ENCODE measurements around the gene ZNF536. TPM values are rescaled to one million over a fixed set of nuclear protein-coding genes. Genes with fewer than 3 reads are reported as not detected.

ZNF536 gene
- total and polyA plus RNA-seq, 4 donors = 0.50 to 1.2 (median 0.62) TPM; not detected in 1

DNA sequence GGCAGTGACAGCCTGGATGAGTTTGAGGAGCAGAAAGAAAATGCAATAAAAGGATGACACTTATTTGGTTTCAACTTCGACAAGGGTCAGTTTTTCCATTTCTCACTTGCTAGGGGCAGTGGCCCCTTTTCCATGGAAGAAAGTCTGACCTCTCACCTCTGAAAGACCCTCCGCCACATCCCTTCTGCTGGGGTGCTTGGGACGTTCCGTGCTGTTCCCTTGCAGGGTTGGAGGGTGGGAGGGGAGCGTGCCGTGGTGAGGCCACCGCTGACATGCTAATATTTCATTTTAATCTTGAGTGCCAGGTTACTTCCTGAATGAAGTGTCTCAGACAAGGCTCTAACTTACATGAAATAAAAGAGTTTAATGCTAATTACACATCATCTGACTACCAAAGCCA is 5.2 kb upstream of the ZNF536 start:
- 42 to 43% methylated on average over 7 of the region's 7 CpGs for WGBS, 2 donors
- Histone ChIP-seq H3K27me3 (ENCODE audit: control insufficient read depth in 1 of 2, insufficient read depth in 2 of 2, low read length in 1 of 2) (no peaks in the 10 kb centered on the region), H3K36me3 (ENCODE audit: control insufficient read depth in 1 of 2, insufficient read depth in 2 of 2, low read length in 1 of 2) (no peaks in the 10 kb centered on the region), H3K27ac (ENCODE audit: low read depth in 1 of 2, low read length in 2 of 2) (no peak overlapping the region), H3K4me3 (ENCODE audit: low read length in 2 of 2) (no peak overlapping the region), H3K4me1 (ENCODE audit: control insufficient read depth in 1 of 2, insufficient read depth in 2 of 2, low read length in 2 of 2) (no peaks in the 10 kb centered on the region), H3K9me3 (ENCODE audit: control insufficient read depth, low read length) (no peaks in the 10 kb centered on the region)
- no peak for ATAC-seq (ENCODE audit: low FRiP score)
- DNase-seq = no peak
- intact Hi-C loops (cut with DNase I) = no loop called here

DNA sequence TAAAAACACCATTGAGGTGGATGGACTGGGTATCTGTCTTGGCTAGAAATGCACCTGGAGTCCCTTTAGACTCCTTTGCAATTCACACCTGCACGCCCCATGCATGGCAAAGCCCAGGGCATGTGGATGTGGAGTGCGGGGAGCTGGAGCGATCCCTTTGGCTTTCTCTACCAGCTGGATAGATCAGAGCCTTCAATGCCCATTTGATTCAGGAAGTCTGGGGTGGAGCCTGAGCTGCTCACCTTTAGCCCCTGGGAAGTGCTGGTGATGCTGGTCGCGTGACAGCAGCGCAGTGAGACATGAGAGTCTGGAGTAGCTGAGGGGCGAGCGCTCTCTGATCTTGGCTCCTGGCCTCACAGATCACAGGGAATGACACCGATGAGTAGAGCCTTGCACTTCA is 4.8 kb upstream of the ZNF536 start:
- DNase-seq = no peak
- H3K27me3 ChIP-seq (ENCODE audit: control insufficient read depth in 1 of 2, insufficient read depth in 2 of 2, low read length in 1 of 2) = no peaks in the 10 kb centered on the region
- intact Hi-C loops (cut with DNase I) = no loop called here
- no peaks in the 10 kb centered on the region for H3K4me1 ChIP-seq (ENCODE audit: control insufficient read depth in 1 of 2, insufficient read depth in 2 of 2, low read length in 2 of 2)
- no peak overlapping the region for H3K27ac ChIP-seq (ENCODE audit: low read depth in 1 of 2, low read length in 2 of 2)
- H3K36me3 ChIP-seq (ENCODE audit: control insufficient read depth in 1 of 2, insufficient read depth in 2 of 2, low read length in 1 of 2) = no peaks in the 10 kb centered on the region
- 92 to 93% methylated on average over 9 of the region's 9 CpGs for WGBS, 2 donors
- no peaks in the 10 kb centered on the region for H3K9me3 ChIP-seq (ENCODE audit: control insufficient read depth, low read length)
- no peak overlapping the region for H3K4me3 ChIP-seq (ENCODE audit: low read length in 2 of 2)
- ATAC-seq (ENCODE audit: low FRiP score) = no peak

- 71 to 77% methylated on average over 6 of the region's 6 CpGs for WGBS, 2 donors
- Histone ChIP-seq H3K4me1 (ENCODE audit: control insufficient read depth in 1 of 2, insufficient read depth in 2 of 2, low read length in 2 of 2) (no peaks in the 10 kb centered on the region), H3K9me3 (ENCODE audit: control insufficient read depth, low read length) (no peaks in the 10 kb centered on the region), H3K36me3 (ENCODE audit: control insufficient read depth in 1 of 2, insufficient read depth in 2 of 2, low read length in 1 of 2) (no peaks in the 10 kb centered on the region), H3K4me3 (ENCODE audit: low read length in 2 of 2) (no peak overlapping the region), H3K27me3 (ENCODE audit: control insufficient read depth in 1 of 2, insufficient read depth in 2 of 2, low read length in 1 of 2) (no peaks in the 10 kb centered on the region), H3K27ac (ENCODE audit: low read depth in 1 of 2, low read length in 2 of 2) (no peak overlapping the region)
- intact Hi-C loops (cut with DNase I) = no loop called here
- DNase-seq (no peak), ATAC-seq (ENCODE audit: low FRiP score) (no peak)
Measured at GRCh38 chr19:30369833-30370232, 2.4 kb upstream of the ZNF536 start.

DNA sequence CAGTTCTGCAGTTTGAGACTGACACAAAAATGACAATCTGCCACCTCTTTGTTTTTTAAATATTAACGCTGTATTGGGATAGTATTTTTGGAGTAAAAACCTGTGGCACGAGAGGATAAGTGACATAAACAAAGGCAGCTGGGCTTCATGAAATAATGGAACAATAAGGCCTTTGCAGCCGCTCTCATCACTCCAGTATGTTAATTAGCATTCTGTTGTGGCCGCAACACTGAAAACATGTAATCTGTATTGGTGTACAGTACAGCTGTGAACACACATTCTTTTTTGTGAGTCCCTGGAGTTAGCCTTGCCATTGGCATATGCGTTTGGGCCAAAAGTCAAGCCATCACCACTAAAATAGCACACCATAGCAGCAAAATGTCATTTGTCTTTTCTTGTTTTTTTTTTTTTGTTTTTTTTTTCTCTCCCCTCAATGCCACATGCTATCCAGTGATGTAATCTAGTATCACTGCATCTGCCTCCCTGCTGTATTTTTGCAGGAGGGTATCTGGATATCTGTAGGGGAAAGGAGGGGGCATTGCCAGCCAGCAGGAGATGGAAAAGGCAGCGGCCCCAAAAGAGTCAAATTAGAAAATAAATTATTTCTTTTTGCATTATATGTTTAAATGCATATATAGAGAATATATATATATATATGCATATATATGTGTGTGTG is 885 bp upstream of the ZNF536 start:
- Histone ChIP-seq H3K27me3 (ENCODE audit: control insufficient read depth in 1 of 2, insufficient read depth in 2 of 2, low read length in 1 of 2) (no peaks in the 10 kb centered on the region), H3K27ac (ENCODE audit: low read depth in 1 of 2, low read length in 2 of 2) (no peak overlapping the region), H3K9me3 (ENCODE audit: control insufficient read depth, low read length) (no peaks in the 10 kb centered on the region), H3K36me3 (ENCODE audit: control insufficient read depth in 1 of 2, insufficient read depth in 2 of 2, low read length in 1 of 2) (no peaks in the 10 kb centered on the region), H3K4me1 (ENCODE audit: control insufficient read depth in 1 of 2, insufficient read depth in 2 of 2, low read length in 2 of 2) (no peaks in the 10 kb centered on the region), H3K4me3 (ENCODE audit: low read length in 2 of 2) (no peak overlapping the region)
- ATAC-seq (ENCODE audit: low FRiP score) = no peak
- 65 to 71% methylated on average over 6 of the region's 6 CpGs for WGBS, 2 donors
- no peak for DNase-seq
- intact Hi-C loops (cut with DNase I) = no loop called here

- H3K27ac ChIP-seq (ENCODE audit: low read depth in 1 of 2, low read length in 2 of 2) = no peak overlapping the region
- no peaks in the 10 kb centered on the region for H3K4me1 ChIP-seq (ENCODE audit: control insufficient read depth in 1 of 2, insufficient read depth in 2 of 2, low read length in 2 of 2)
- intact Hi-C loops (cut with DNase I) = no loop called here
- 28 to 31% methylated on average over 17 of the region's 17 CpGs for WGBS, 2 donors
- H3K36me3 ChIP-seq (ENCODE audit: control insufficient read depth in 1 of 2, insufficient read depth in 2 of 2, low read length in 1 of 2) = no peaks in the 10 kb centered on the region
- no peak overlapping the region for H3K4me3 ChIP-seq (ENCODE audit: low read length in 2 of 2)
- ATAC-seq (ENCODE audit: low FRiP score) (no peak), DNase-seq (no peak)
- no peaks in the 10 kb centered on the region for H3K27me3 ChIP-seq (ENCODE audit: control insufficient read depth in 1 of 2, insufficient read depth in 2 of 2, low read length in 1 of 2)
- no peaks in the 10 kb centered on the region for H3K9me3 ChIP-seq (ENCODE audit: control insufficient read depth, low read length)
Measured at GRCh38 chr19:30373593-30373992, 1.4 kb downstream of the ZNF536 start.

DNA sequence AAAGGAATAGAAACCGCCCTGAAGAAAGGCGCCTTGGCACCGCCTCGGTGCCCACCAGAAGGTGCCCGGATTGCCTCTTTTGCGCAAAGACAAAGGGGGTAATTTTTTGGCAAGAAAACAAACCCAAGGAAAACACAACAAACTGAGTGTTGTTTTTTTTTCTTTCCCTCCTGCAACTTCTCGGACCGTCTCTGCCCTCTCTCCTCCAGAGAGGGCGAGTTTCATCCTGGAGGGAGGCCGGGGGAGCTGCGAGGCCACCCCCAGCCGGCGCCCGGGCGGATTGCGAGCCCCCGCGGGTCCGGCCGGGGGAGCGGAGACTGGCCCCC is 2.3 kb downstream of the ZNF536 start:
- Histone ChIP-seq H3K27me3 (ENCODE audit: control insufficient read depth in 1 of 2, insufficient read depth in 2 of 2, low read length in 1 of 2) (no peaks in the 10 kb centered on the region), H3K4me3 (ENCODE audit: low read length in 2 of 2) (no peak overlapping the region), H3K9me3 (ENCODE audit: control insufficient read depth, low read length) (no peaks in the 10 kb centered on the region), H3K4me1 (ENCODE audit: control insufficient read depth in 1 of 2, insufficient read depth in 2 of 2, low read length in 2 of 2) (no peaks in the 10 kb centered on the region), H3K27ac (ENCODE audit: low read depth in 1 of 2, low read length in 2 of 2) (no peak overlapping the region), H3K36me3 (ENCODE audit: control insufficient read depth in 1 of 2, insufficient read depth in 2 of 2, low read length in 1 of 2) (no peaks in the 10 kb centered on the region)
- no peak for DNase-seq
- intact Hi-C loops (cut with DNase I) = no loop called here
- no peak for ATAC-seq (ENCODE audit: low FRiP score)
- WGBS, 2 donors = 3 to 4% methylated on average over 21 of the region's 21 CpGs

DNA sequence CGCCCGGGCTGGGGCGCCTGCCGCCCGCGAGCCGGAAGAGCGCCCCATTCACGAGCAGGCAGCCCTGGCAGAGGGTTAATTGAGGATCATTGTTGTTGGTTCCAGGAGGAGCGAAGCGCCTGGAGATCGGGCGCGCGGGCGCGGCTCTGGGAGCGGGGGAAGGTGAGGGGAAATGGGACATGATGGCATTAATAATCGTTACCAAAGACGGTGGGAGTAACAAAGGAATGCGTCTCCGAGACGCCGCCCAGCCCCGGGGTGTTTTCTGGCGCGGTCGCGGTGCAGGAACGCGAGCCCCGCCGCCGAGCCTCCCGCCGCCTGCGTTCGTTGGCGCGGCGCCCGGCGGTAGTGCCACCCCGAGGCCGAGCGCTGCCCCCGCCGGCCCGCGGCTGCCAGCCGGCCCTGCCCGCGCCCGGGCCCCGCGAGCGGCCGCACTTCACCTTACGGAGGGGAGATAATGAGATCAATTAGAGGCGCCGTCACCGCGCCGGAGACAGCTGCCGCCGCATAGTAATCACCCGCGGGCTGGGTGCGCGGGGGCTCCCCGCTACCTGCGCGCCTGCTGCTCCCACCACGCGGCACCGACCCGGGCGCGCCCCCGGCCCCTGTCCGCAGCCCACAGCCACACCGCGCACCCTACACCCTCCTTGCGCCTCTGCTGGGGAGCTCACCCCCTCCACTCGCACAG is 2.8 kb downstream of the ZNF536 start:
- H3K27me3 ChIP-seq (ENCODE audit: control insufficient read depth in 1 of 2, insufficient read depth in 2 of 2, low read length in 1 of 2) = no peaks in the 10 kb centered on the region
- no peak overlapping the region for H3K27ac ChIP-seq (ENCODE audit: low read depth in 1 of 2, low read length in 2 of 2)
- no peak overlapping the region for H3K4me3 ChIP-seq (ENCODE audit: low read length in 2 of 2)
- H3K4me1 ChIP-seq (ENCODE audit: control insufficient read depth in 1 of 2, insufficient read depth in 2 of 2, low read length in 2 of 2) = no peaks in the 10 kb centered on the region
- 1% methylated on average over 60 to 85 of the region's 85 CpGs for WGBS, 2 donors
- no peak for DNase-seq
- H3K9me3 ChIP-seq (ENCODE audit: control insufficient read depth, low read length) = no peaks in the 10 kb centered on the region
- intact Hi-C loops (cut with DNase I) = no loop called here
- H3K36me3 ChIP-seq (ENCODE audit: control insufficient read depth in 1 of 2, insufficient read depth in 2 of 2, low read length in 1 of 2) = no peaks in the 10 kb centered on the region
- no peak for ATAC-seq (ENCODE audit: low FRiP score)

GRCh38 chr19:30375553-30376031 is 3.4 kb downstream of the ZNF536 start:
- intact Hi-C loops (cut with DNase I) = no loop called here
- H3K36me3 ChIP-seq (ENCODE audit: control insufficient read depth in 1 of 2, insufficient read depth in 2 of 2, low read length in 1 of 2) = no peaks in the 10 kb centered on the region
- DNase-seq (no peak), ATAC-seq (ENCODE audit: low FRiP score) (no peak)
- WGBS, 2 donors = 54 to 55% methylated on average over 23 of the region's 23 CpGs
- H3K4me1 ChIP-seq (ENCODE audit: control insufficient read depth in 1 of 2, insufficient read depth in 2 of 2, low read length in 2 of 2) = no peaks in the 10 kb centered on the region
- H3K4me3 ChIP-seq (ENCODE audit: low read length in 2 of 2) = no peak overlapping the region
- H3K9me3 ChIP-seq (ENCODE audit: control insufficient read depth, low read length) = no peaks in the 10 kb centered on the region
- no peak overlapping the region for H3K27ac ChIP-seq (ENCODE audit: low read depth in 1 of 2, low read length in 2 of 2)
- H3K27me3 ChIP-seq (ENCODE audit: control insufficient read depth in 1 of 2, insufficient read depth in 2 of 2, low read length in 1 of 2) = no peaks in the 10 kb centered on the region

DNA sequence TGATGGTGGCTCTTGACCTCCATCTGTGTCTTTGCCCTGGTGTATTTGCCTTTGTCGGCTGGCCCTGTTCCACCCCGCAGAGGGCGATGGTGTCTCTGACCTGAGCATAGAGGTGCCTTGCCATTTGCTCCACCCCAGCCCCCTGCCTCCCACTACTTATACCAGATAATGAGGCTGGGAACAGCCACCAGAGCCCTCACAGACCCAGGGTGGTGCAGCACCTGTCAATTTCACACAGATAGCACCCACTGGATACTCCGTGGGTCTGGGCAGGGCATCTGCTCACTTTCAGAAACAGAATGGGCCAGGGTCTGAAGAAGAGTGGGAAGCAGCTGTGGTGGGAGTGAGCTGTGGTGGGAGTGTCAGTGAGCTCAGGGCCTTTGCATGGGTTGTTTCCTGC is 4.1 kb downstream of the ZNF536 start:
- Histone ChIP-seq H3K4me1 (ENCODE audit: control insufficient read depth in 1 of 2, insufficient read depth in 2 of 2, low read length in 2 of 2) (no peaks in the 10 kb centered on the region), H3K4me3 (ENCODE audit: low read length in 2 of 2) (no peak overlapping the region), H3K9me3 (ENCODE audit: control insufficient read depth, low read length) (no peaks in the 10 kb centered on the region), H3K27ac (ENCODE audit: low read depth in 1 of 2, low read length in 2 of 2) (no peak overlapping the region), H3K36me3 (ENCODE audit: control insufficient read depth in 1 of 2, insufficient read depth in 2 of 2, low read length in 1 of 2) (no peaks in the 10 kb centered on the region), H3K27me3 (ENCODE audit: control insufficient read depth in 1 of 2, insufficient read depth in 2 of 2, low read length in 1 of 2) (no peaks in the 10 kb centered on the region)
- 59 to 65% methylated on average over 4 of the region's 4 CpGs for WGBS, 2 donors
- intact Hi-C loops (cut with DNase I) = no loop called here
- no peak for DNase-seq
- ATAC-seq (ENCODE audit: low FRiP score) = no peak

Measured in aorta (tissue), 5 donors.